ENCODE data around the gene PHF19.

PHF19 gene

GRCh38 chr9:120893611-120894307 lies 16.8 kb upstream of the PHF19 start:
- DNase-seq, result no peak
- Histone ChIP-seq H3K9me3 (ENCODE audit: insufficient read depth, low read depth, low read length) (no peaks in the 10 kb centered on the region), H3K27ac (ENCODE audit: low read depth, low read length) (no peak overlapping the region), H4K91ac (ENCODE audit: low read depth, low read length) (no peak overlapping the region), H3K79me2 (ENCODE audit: control insufficient read depth, insufficient read depth, low read length, poor library complexity) (no peaks in the 10 kb centered on the region), H4K8ac (ENCODE audit: low read depth, low read length) (no peak overlapping the region), H2BK12ac (ENCODE audit: low read length) (no peak overlapping the region), H3K4ac (ENCODE audit: low read depth, low read length) (no peak overlapping the region), H3K18ac (ENCODE audit: low read length) (no peak overlapping the region), H3K79me1 (ENCODE audit: low read length) (no peaks in the 10 kb centered on the region), H2BK5ac (ENCODE audit: low read depth, low read length, poor library complexity) (no peak overlapping the region), H4K12ac (ENCODE audit: low read depth, low read length) (no peak overlapping the region), H3K4me1 (ENCODE audit: control insufficient read depth in 1 of 2, insufficient read depth in 2 of 2, low read length in 2 of 2) (no peaks in the 10 kb centered on the region), H2AFZ (ENCODE audit: insufficient read depth, low read length, poor library complexity) (no peak overlapping the region), H3K4me2 (ENCODE audit: low read length) (no peak overlapping the region), H3K27me3 (ENCODE audit: insufficient read depth, low read length) (no peaks in the 10 kb centered on the region), H3K23ac (ENCODE audit: low read length) (no peak overlapping the region), H3K14ac (ENCODE audit: low read length) (no peak overlapping the region), H2AK5ac (ENCODE audit: low read length) (no peak overlapping the region), H3K9ac (ENCODE audit: low read length) (no peak overlapping the region), H3K36me3 (ENCODE audit: control insufficient read depth in 1 of 2, insufficient read depth in 2 of 2, low read length in 2 of 2) (no peaks in the 10 kb centered on the region), H3K4me3 (ENCODE audit: low read depth, low read length) (no peak overlapping the region), H2BK120ac (ENCODE audit: insufficient read depth, low read length, poor library complexity) (no peak overlapping the region)
- WGBS (ENCODE audit: extremely low coverage, insufficient coverage, insufficient read length), result no CpG with 5 or more reads among the region's 13 CpGs

GRCh38 chr9:120892748-120893610 lies 16.0 kb upstream of the PHF19 start:
- Histone ChIP-seq H2AFZ (ENCODE audit: insufficient read depth, low read length, poor library complexity) (no peak overlapping the region), H2BK12ac (ENCODE audit: low read length) (no peak overlapping the region), H3K14ac (ENCODE audit: low read length) (no peak overlapping the region), H2BK120ac (ENCODE audit: insufficient read depth, low read length, poor library complexity) (no peak overlapping the region), H2AK5ac (ENCODE audit: low read length) (no peak overlapping the region), H4K12ac (ENCODE audit: low read depth, low read length) (no peak overlapping the region), H3K4me2 (ENCODE audit: low read length) (no peak overlapping the region), H3K79me1 (ENCODE audit: low read length) (no peaks in the 10 kb centered on the region), H3K9ac (ENCODE audit: low read length) (no peak overlapping the region), H2BK5ac (ENCODE audit: low read depth, low read length, poor library complexity) (no peak overlapping the region), H3K4me1 (ENCODE audit: control insufficient read depth in 1 of 2, insufficient read depth in 2 of 2, low read length in 2 of 2) (no peaks in the 10 kb centered on the region), H3K23ac (ENCODE audit: low read length) (no peak overlapping the region), H3K36me3 (ENCODE audit: control insufficient read depth in 1 of 2, insufficient read depth in 2 of 2, low read length in 2 of 2) (no peaks in the 10 kb centered on the region), H3K4me3 (ENCODE audit: low read depth, low read length) (no peak overlapping the region), H3K9me3 (ENCODE audit: insufficient read depth, low read depth, low read length) (no peaks in the 10 kb centered on the region), H3K79me2 (ENCODE audit: control insufficient read depth, insufficient read depth, low read length, poor library complexity) (no peaks in the 10 kb centered on the region), H3K27ac (ENCODE audit: low read depth, low read length) (no peak overlapping the region), H4K91ac (ENCODE audit: low read depth, low read length) (no peak overlapping the region), H3K4ac (ENCODE audit: low read depth, low read length) (no peak overlapping the region), H3K18ac (ENCODE audit: low read length) (no peak overlapping the region), H3K27me3 (ENCODE audit: insufficient read depth, low read length) (no peaks in the 10 kb centered on the region), H4K8ac (ENCODE audit: low read depth, low read length) (no peak overlapping the region)
- no peak for DNase-seq
- WGBS (ENCODE audit: extremely low coverage, insufficient coverage, insufficient read length), result no CpG with 5 or more reads among the region's 6 CpGs

- Histone ChIP-seq H3K27me3 (ENCODE audit: insufficient read depth, low read length) (no peaks in the 10 kb centered on the region), H2BK12ac (ENCODE audit: low read length) (no peak overlapping the region), H3K18ac (ENCODE audit: low read length) (no peak overlapping the region), H2BK120ac (ENCODE audit: insufficient read depth, low read length, poor library complexity) (no peak overlapping the region), H3K4me2 (ENCODE audit: low read length) (no peak overlapping the region), H2AFZ (ENCODE audit: insufficient read depth, low read length, poor library complexity) (no peak overlapping the region), H4K12ac (ENCODE audit: low read depth, low read length) (no peak overlapping the region), H3K79me1 (ENCODE audit: low read length) (no peaks in the 10 kb centered on the region), H3K9ac (ENCODE audit: low read length) (no peak overlapping the region), H3K14ac (ENCODE audit: low read length) (no peak overlapping the region), H3K36me3 (ENCODE audit: control insufficient read depth in 1 of 2, insufficient read depth in 2 of 2, low read length in 2 of 2) (no peaks in the 10 kb centered on the region), H3K23ac (ENCODE audit: low read length) (no peak overlapping the region), H3K4me3 (ENCODE audit: low read depth, low read length) (no peak overlapping the region), H3K4me1 (ENCODE audit: control insufficient read depth in 1 of 2, insufficient read depth in 2 of 2, low read length in 2 of 2) (no peaks in the 10 kb centered on the region), H2BK5ac (ENCODE audit: low read depth, low read length, poor library complexity) (no peak overlapping the region), H3K79me2 (ENCODE audit: control insufficient read depth, insufficient read depth, low read length, poor library complexity) (no peaks in the 10 kb centered on the region), H3K27ac (ENCODE audit: low read depth, low read length) (no peak overlapping the region), H4K8ac (ENCODE audit: low read depth, low read length) (no peak overlapping the region), H3K4ac (ENCODE audit: low read depth, low read length) (no peak overlapping the region), H2AK5ac (ENCODE audit: low read length) (no peak overlapping the region), H3K9me3 (ENCODE audit: insufficient read depth, low read depth, low read length) (no peaks in the 10 kb centered on the region), H4K91ac (ENCODE audit: low read depth, low read length) (no peak overlapping the region)
- no peak for DNase-seq
- no CpG with 5 or more reads among the region's 15 CpGs for WGBS (ENCODE audit: extremely low coverage, insufficient coverage, insufficient read length)
These were observed 15.1 kb upstream of the PHF19 start for GRCh38 chr9:120891884-120892747.

GRCh38 chr9:120891245-120891883 lies 14.4 kb upstream of the PHF19 start:
- Histone ChIP-seq H3K4me2 (ENCODE audit: low read length) (no peak overlapping the region), H2BK120ac (ENCODE audit: insufficient read depth, low read length, poor library complexity) (no peak overlapping the region), H3K36me3 (ENCODE audit: control insufficient read depth in 1 of 2, insufficient read depth in 2 of 2, low read length in 2 of 2) (no peaks in the 10 kb centered on the region), H3K79me1 (ENCODE audit: low read length) (no peaks in the 10 kb centered on the region), H2AFZ (ENCODE audit: insufficient read depth, low read length, poor library complexity) (no peak overlapping the region), H4K91ac (ENCODE audit: low read depth, low read length) (no peak overlapping the region), H3K4me1 (ENCODE audit: control insufficient read depth in 1 of 2, insufficient read depth in 2 of 2, low read length in 2 of 2) (no peaks in the 10 kb centered on the region), H3K79me2 (ENCODE audit: control insufficient read depth, insufficient read depth, low read length, poor library complexity) (no peaks in the 10 kb centered on the region), H3K4ac (ENCODE audit: low read depth, low read length) (no peak overlapping the region), H4K8ac (ENCODE audit: low read depth, low read length) (no peak overlapping the region), H3K23ac (ENCODE audit: low read length) (no peak overlapping the region), H3K18ac (ENCODE audit: low read length) (no peak overlapping the region), H3K27ac (ENCODE audit: low read depth, low read length) (no peak overlapping the region), H3K9me3 (ENCODE audit: insufficient read depth, low read depth, low read length) (no peaks in the 10 kb centered on the region), H3K4me3 (ENCODE audit: low read depth, low read length) (no peak overlapping the region), H3K14ac (ENCODE audit: low read length) (no peak overlapping the region), H3K9ac (ENCODE audit: low read length) (no peak overlapping the region), H2AK5ac (ENCODE audit: low read length) (no peak overlapping the region), H4K12ac (ENCODE audit: low read depth, low read length) (no peak overlapping the region), H2BK5ac (ENCODE audit: low read depth, low read length, poor library complexity) (no peak overlapping the region), H2BK12ac (ENCODE audit: low read length) (no peak overlapping the region), H3K27me3 (ENCODE audit: insufficient read depth, low read length) (no peaks in the 10 kb centered on the region)
- DNase-seq, result no peak
- no CpG with 5 or more reads among the region's 10 CpGs for WGBS (ENCODE audit: extremely low coverage, insufficient coverage, insufficient read length)

All from trophoblast cell (in vitro differentiated cells and primary cell).